ENCODE results near the gene MTAP. TPM values are rescaled to one million over a fixed set of nuclear protein-coding genes. Genes with fewer than 3 reads are reported as not detected.

MTAP gene
- total RNA-seq, 1 donor from 2014 or later: 43.2 TPM

DNA sequence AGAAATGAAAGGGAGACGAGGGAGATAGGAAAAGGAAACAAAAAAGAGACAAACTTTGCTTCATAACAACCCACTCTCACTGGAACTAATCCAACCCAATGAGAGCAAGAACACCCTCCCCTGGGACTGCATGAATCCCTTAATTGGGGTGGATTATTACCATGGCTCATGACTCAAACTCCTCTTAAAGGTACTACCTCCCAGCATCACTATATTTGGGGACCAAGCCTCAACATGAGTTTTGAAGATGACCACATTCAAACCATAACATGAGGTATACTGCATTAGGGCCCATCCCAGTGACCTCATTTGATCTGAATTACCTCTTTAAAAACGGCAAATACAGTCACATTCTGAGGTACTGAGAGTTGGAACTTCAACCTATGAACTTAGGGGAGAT lies 8.0 kb downstream of the MTAP start:
- no peak for TF ChIP-seq CTCF (IDR thresholded peaks at IDR 0.05)
- no peaks in the 10 kb centered on the region for H3K27me3 Mint-ChIP-seq
- no peak for DNase-seq
- CTCF ChIA-PET: interaction anchor here (5.8 to 7.3 kb wide), 4 partner anchors 198 to 641 kb away, joined by 73 to 130 read pairs (median 106); partner anchors contain the start of gene CDKN2B
- H3K4me1 Mint-ChIP-seq: peaks cover 53% of the 10 kb centered on the region
- H3K9me3 Mint-ChIP-seq: no peaks in the 10 kb centered on the region
- H3K36me3 Mint-ChIP-seq (ENCODE audit: low read depth): peaks cover 33% of the 10 kb centered on the region
- POLR2A ChIA-PET: interaction anchor here (1.5 kb wide), 1 partner anchor 184 kb away, joined by 4 read pairs; the partner anchor contains the start of genes CDKN2A and CDKN2B-AS1
- ATAC-seq (ENCODE audit: low read depth): no peak
- H3K4me3 Mint-ChIP-seq: no peak overlapping the region
- peak overlapping the region; percentile 4 for H3K27ac Mint-ChIP-seq
- intact Hi-C loops (cut with micrococcal nuclease): no loop called here

- no peak for TF ChIP-seq CTCF (IDR thresholded peaks at IDR 0.05)
- peaks cover 49% of the 10 kb centered on the region for H3K4me1 Mint-ChIP-seq
- no peaks in the 10 kb centered on the region for H3K27me3 Mint-ChIP-seq
- H3K27ac Mint-ChIP-seq: no peak overlapping the region
- intact Hi-C loops (cut with micrococcal nuclease): no loop called here
- no peak overlapping the region for H3K4me3 Mint-ChIP-seq
- no peaks in the 10 kb centered on the region for H3K9me3 Mint-ChIP-seq
- no peak for ATAC-seq (ENCODE audit: low read depth)
- H3K36me3 Mint-ChIP-seq (ENCODE audit: low read depth): peaks cover 38% of the 10 kb centered on the region
- POLR2A ChIA-PET: interaction anchor here (0.6 kb wide), 1 partner anchor 8 kb away, joined by 5 read pairs; the partner anchor contains the start of gene MTAP
- DNase-seq: no peak
- CTCF ChIA-PET: interaction anchor here (5.8 to 7.3 kb wide), 4 partner anchors 197 to 641 kb away, joined by 73 to 130 read pairs (median 106); partner anchors contain the start of gene CDKN2B
Observed at GRCh38 chr9:21810881-21811280, 8.4 kb downstream of the MTAP start.

DNA sequence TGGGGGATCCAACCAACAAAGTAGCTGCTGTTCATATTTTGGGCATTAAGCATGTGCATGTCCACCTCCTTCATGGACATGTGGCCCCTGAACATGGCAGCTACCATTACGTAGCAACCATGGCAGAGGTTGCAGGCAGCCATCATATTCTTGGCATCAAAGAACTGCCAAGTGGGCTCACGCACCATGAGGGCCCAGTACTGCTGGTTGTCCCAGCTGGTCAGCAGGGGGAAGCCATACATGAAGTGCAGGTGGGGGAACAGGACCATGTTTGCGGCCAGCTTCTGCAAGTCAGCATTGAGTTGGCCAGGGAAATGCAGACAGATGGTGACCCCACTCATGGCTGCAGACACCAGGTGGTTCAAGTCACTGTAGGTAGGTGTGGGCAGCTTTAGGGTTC lies 9.5 kb downstream of the MTAP start:
- no peaks in the 10 kb centered on the region for H3K9me3 Mint-ChIP-seq
- CTCF ChIA-PET: interaction anchor here (0.7 to 7.3 kb wide), 8 partner anchors 52 to 640 kb away, joined by 3 to 130 read pairs (median 42); partner anchors contain the start of genes CDKN2A, CDKN2B and CDKN2B-AS1
- H3K27ac Mint-ChIP-seq: no peak overlapping the region
- DNase-seq (no peak), ATAC-seq (ENCODE audit: low read depth) (no peak)
- no peaks in the 10 kb centered on the region for H3K27me3 Mint-ChIP-seq
- no peak overlapping the region for H3K4me3 Mint-ChIP-seq
- intact Hi-C loops (cut with micrococcal nuclease): loop anchor here (2.0 kb wide), 1 partner anchor 495 kb away; no protein-coding TSS in a partner anchor
- H3K36me3 Mint-ChIP-seq (ENCODE audit: low read depth): peaks cover 43% of the 10 kb centered on the region
- POLR2A ChIA-PET: interaction anchor here (0.7 kb wide), 1 partner anchor 9 kb away, joined by 3 read pairs; the partner anchor contains the start of gene MTAP
- peaks cover 39% of the 10 kb centered on the region for H3K4me1 Mint-ChIP-seq
- TF ChIP-seq CTCF (IDR thresholded peaks at IDR 0.05): no peak

DNA sequence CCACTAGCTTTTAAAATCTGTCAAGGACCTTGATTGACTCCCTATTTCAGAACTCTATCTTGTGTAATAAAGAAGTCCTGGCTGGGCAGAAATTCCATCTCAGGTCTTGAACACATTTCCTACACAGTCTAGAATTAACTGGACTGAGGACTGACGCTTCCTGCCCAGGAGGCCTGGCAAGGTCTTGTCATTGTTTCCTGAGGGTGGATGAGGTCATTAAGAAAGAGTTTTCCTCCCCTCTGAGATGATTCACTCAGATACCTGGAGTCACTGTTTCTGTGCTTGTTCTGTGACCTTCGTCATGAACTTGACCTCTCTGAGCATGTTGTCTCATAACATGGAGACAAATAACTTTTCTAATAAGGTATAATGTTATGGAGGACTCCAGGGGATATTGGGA lies 10.0 kb downstream of the MTAP start:
- POLR2A ChIA-PET: interaction anchor here (0.7 kb wide), 1 partner anchor 10 kb away, joined by 3 read pairs; the partner anchor contains the start of gene MTAP
- no peak for ATAC-seq (ENCODE audit: low read depth)
- no peak for TF ChIP-seq CTCF (IDR thresholded peaks at IDR 0.05)
- Mint-ChIP-seq H3K27ac (no peak overlapping the region), H3K9me3 (no peaks in the 10 kb centered on the region), H3K27me3 (no peaks in the 10 kb centered on the region), H3K4me1 (peaks cover 34% of the 10 kb centered on the region), H3K4me3 (no peak overlapping the region), H3K36me3 (ENCODE audit: low read depth) (peaks cover 48% of the 10 kb centered on the region)
- intact Hi-C loops (cut with micrococcal nuclease): loop anchor here (2.0 kb wide), 1 partner anchor 494 kb away; no protein-coding TSS in a partner anchor
- CTCF ChIA-PET: interaction anchor here (1.1 to 7.3 kb wide), 8 partner anchors 16 to 639 kb away, joined by 4 to 130 read pairs (median 42); partner anchors contain the start of genes CDKN2A, CDKN2B and CDKN2B-AS1
- no peak for DNase-seq

- peaks cover 55% of the 10 kb centered on the region for H3K36me3 Mint-ChIP-seq (ENCODE audit: low read depth)
- TF ChIP-seq CTCF (IDR thresholded peaks at IDR 0.05): peak; percentile 85
- ChIA-PET POLR2A (interaction anchor here (1.2 to 1.9 kb wide), 2 partner anchors 20 to 427 kb away, joined by 3 to 6 read pairs; no protein-coding TSS in a partner anchor), CTCF (interaction anchor here (0.6 to 7.3 kb wide), 34 partner anchors 8 to 643 kb away, joined by 3 to 130 read pairs (median 5); partner anchors contain the start of genes CDKN2A, CDKN2B, CDKN2B-AS1 and MTAP)
- intact Hi-C loops (cut with micrococcal nuclease): loop anchor here (1.0 to 2.0 kb wide), 6 partner anchors 11 to 639 kb away; partner anchors contain the start of gene MTAP
- no peaks in the 10 kb centered on the region for H3K27me3 Mint-ChIP-seq
- H3K9me3 Mint-ChIP-seq: no peaks in the 10 kb centered on the region
- peaks cover 27% of the 10 kb centered on the region for H3K4me1 Mint-ChIP-seq
- H3K4me3 Mint-ChIP-seq: no peak overlapping the region
- DNase-seq (peak; percentile 64), ATAC-seq (ENCODE audit: low read depth) (peak; percentile 83)
- no peak overlapping the region for H3K27ac Mint-ChIP-seq
Observed at GRCh38 chr9:21812946-21813568, 10.6 kb downstream of the MTAP start.
